ENCODE results near the gene ZNF320.
A peak's percentile ranks its signal among the peaks of the same experiment; 100 is the strongest.
"Not testable (repeated sequence)": the region's sequence is repeated elsewhere in the genome, so short reads cannot be mapped to it uniquely, and the experiment has no call there.

The ZNF320 gene

GRCh38 chr19:52896431-52897137, 851 bp downstream of the ZNF320 start:
- no peak for DNase-seq (ENCODE audit: low spot score)
- Mint-ChIP-seq H3K4me3 (peak overlapping the region; percentile 88), H3K27ac (peak overlapping the region; percentile 93), H3K36me3 (ENCODE audit: low read depth) (peaks cover 44% of the 10 kb centered on the region), H3K27me3 (ENCODE audit: low read depth) (no peaks in the 10 kb centered on the region), H3K4me1 (ENCODE audit: low read depth) (peaks cover 5% of the 10 kb centered on the region), H3K9me3 (peaks cover 25% of the 10 kb centered on the region)

- no peak overlapping the region for H3K27ac Mint-ChIP-seq
- peaks cover 74% of the 10 kb centered on the region for H3K36me3 Mint-ChIP-seq (ENCODE audit: low read depth)
- H3K4me3 Mint-ChIP-seq = no peak overlapping the region
- no peak for DNase-seq (ENCODE audit: low spot score)
- H3K4me1 Mint-ChIP-seq (ENCODE audit: low read depth) = no peaks in the 10 kb centered on the region
- H3K9me3 Mint-ChIP-seq = peaks cover 38% of the 10 kb centered on the region
- H3K27me3 Mint-ChIP-seq (ENCODE audit: low read depth) = no peaks in the 10 kb centered on the region
Observed at GRCh38 chr19:52891336-52891735, 6.1 kb downstream of the ZNF320 start.

- no peaks in the 10 kb centered on the region for H3K27me3 Mint-ChIP-seq (ENCODE audit: low read depth)
- H3K9me3 Mint-ChIP-seq = peaks cover 42% of the 10 kb centered on the region
- H3K36me3 Mint-ChIP-seq (ENCODE audit: low read depth) = peaks cover 73% of the 10 kb centered on the region
- no peak overlapping the region for H3K27ac Mint-ChIP-seq
- no peak for DNase-seq (ENCODE audit: low spot score)
- no peak overlapping the region for H3K4me3 Mint-ChIP-seq
- H3K4me1 Mint-ChIP-seq (ENCODE audit: low read depth) = no peaks in the 10 kb centered on the region
Observed at GRCh38 chr19:52889931-52890330, 7.5 kb downstream of the ZNF320 start.

- Mint-ChIP-seq H3K4me3 (no peak overlapping the region), H3K27ac (no peak overlapping the region), H3K36me3 (ENCODE audit: low read depth) (peaks cover 75% of the 10 kb centered on the region), H3K27me3 (ENCODE audit: low read depth) (no peaks in the 10 kb centered on the region), H3K9me3 (peaks cover 49% of the 10 kb centered on the region), H3K4me1 (ENCODE audit: low read depth) (no peaks in the 10 kb centered on the region)
- DNase-seq (ENCODE audit: low spot score) = no peak
Observed at GRCh38 chr19:52889076-52889475, 8.4 kb downstream of the ZNF320 start.

- Mint-ChIP-seq H3K27me3 (ENCODE audit: low read depth) (no peaks in the 10 kb centered on the region), H3K9me3 (peaks cover 62% of the 10 kb centered on the region), H3K4me3 (no peak overlapping the region), H3K27ac (no peak overlapping the region), H3K4me1 (ENCODE audit: low read depth) (no peaks in the 10 kb centered on the region), H3K36me3 (ENCODE audit: low read depth) (peaks cover 74% of the 10 kb centered on the region)
- DNase-seq (ENCODE audit: low spot score) = no peak
Observed at GRCh38 chr19:52880895-52881389, 16.5 kb downstream of the ZNF320 start.

GRCh38 chr19:52872996-52873395, 24.4 kb downstream of the ZNF320 start:
- H3K4me1 Mint-ChIP-seq (ENCODE audit: low read depth); H3K27ac Mint-ChIP-seq; H3K4me3 Mint-ChIP-seq; DNase-seq (ENCODE audit: low spot score); H3K36me3 Mint-ChIP-seq (ENCODE audit: low read depth); H3K27me3 Mint-ChIP-seq (ENCODE audit: low read depth): not testable (repeated sequence)
- peaks cover 60% of the 10 kb centered on the region for H3K9me3 Mint-ChIP-seq

GRCh38 chr19:52871466-52871865, 26.0 kb downstream of the ZNF320 start:
- no peak for DNase-seq (ENCODE audit: low spot score)
- no peak overlapping the region for H3K27ac Mint-ChIP-seq
- no peaks in the 10 kb centered on the region for H3K27me3 Mint-ChIP-seq (ENCODE audit: low read depth)
- H3K4me1 Mint-ChIP-seq (ENCODE audit: low read depth) = no peaks in the 10 kb centered on the region
- H3K9me3 Mint-ChIP-seq = peaks cover 54% of the 10 kb centered on the region
- peaks cover 1% of the 10 kb centered on the region for H3K36me3 Mint-ChIP-seq (ENCODE audit: low read depth)
- no peak overlapping the region for H3K4me3 Mint-ChIP-seq

GRCh38 chr19:52868031-52868430, 29.4 kb downstream of the ZNF320 start:
- DNase-seq (ENCODE audit: low spot score); H3K36me3 Mint-ChIP-seq (ENCODE audit: low read depth); H3K4me3 Mint-ChIP-seq; H3K27ac Mint-ChIP-seq; H3K4me1 Mint-ChIP-seq (ENCODE audit: low read depth); H3K27me3 Mint-ChIP-seq (ENCODE audit: low read depth): not testable (repeated sequence)
- peaks cover 25% of the 10 kb centered on the region for H3K9me3 Mint-ChIP-seq

- Mint-ChIP-seq H3K27ac (peak within 1 kb of the TSS; percentile 88), H3K36me3 (ENCODE audit: low read depth) (peaks cover 39% of the 10 kb centered on the region), H3K4me1 (ENCODE audit: low read depth) (peaks cover 10% of the 10 kb centered on the region), H3K9me3 (peaks cover 54% of the 10 kb centered on the region), H3K4me3 (peak within 1 kb of the TSS; percentile 96)
- H3K27me3 Mint-ChIP-seq (ENCODE audit: low read depth) = not testable (repeated sequence)
- DNase-seq (ENCODE audit: low spot score) = peak; percentile 80
Observed at GRCh38 chr19:52857378-52858191, 39.9 kb downstream of the ZNF320 start, which contains the start of gene ZNF468. Gene ZNF468, minus strand, starts transcription at chr19:52857619. Its CDS starts 3,347 bp downstream, at chr19:52854272.

- Mint-ChIP-seq H3K27ac (peak overlapping the region; percentile 88), H3K36me3 (ENCODE audit: low read depth) (peaks cover 45% of the 10 kb centered on the region), H3K4me3 (peak overlapping the region; percentile 96), H3K4me1 (ENCODE audit: low read depth) (peaks cover 10% of the 10 kb centered on the region), H3K9me3 (peaks cover 46% of the 10 kb centered on the region)
- not testable (repeated sequence) for DNase-seq (ENCODE audit: low spot score); H3K27me3 Mint-ChIP-seq (ENCODE audit: low read depth)
Observed at GRCh38 chr19:52856540-52857377, 40.7 kb downstream of the ZNF320 start.

Data from T-helper 2 cell treated with Interferon-gamma antibody and Interleukin-4, amounts not matched to agents 5 μg/mL and 100 μg/mL, for 36 hours (primary cell).